Kidney capillary endothelial cell (primary cell): ENCODE measurements around the gene GLIPR1L2.

Experiments
- DNase-seq: peaks from one replicate; pipeline ENCODE4 v3.0.0-alpha.2; 2018; ENCODE audit warnings: low spot score

Gene GLIPR1L2

GRCh38 chr12:75477137-75477536, 86.2 kb downstream of the GLIPR1L2 start:
- no peak for DNase-seq

DNA sequence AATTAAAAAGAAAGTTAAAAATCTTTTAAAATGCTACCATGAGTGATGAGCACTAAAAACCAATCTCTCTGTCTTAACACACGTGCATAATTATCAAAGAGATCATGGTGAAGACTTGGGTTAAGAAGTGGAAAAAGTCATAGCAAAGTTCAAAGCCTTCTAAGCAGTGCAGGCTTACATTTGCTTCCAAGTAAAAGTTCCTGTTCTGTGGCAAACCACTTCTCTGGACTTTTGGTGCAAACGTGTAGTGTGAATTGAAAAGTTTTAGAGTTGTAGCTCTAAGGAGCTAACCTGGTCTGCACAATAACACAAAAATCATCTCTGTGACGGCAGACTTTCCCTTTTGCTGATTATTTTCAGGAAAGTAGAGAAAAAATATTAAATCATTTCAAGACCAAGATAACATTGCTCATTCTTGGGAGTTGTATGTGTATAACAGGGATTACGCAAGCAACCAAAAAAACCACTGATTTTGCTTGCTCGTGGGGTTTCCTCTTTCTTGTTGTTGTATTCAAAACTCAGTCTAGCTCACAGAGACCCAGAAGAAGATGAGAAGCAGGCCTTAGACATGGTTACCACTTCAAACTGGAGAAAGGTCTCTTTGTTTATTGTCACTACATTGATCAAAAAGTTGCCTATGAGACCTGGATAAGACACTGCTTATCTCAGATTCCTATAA, 87.4 kb downstream of the GLIPR1L2 start:
- no peak for DNase-seq

DNA sequence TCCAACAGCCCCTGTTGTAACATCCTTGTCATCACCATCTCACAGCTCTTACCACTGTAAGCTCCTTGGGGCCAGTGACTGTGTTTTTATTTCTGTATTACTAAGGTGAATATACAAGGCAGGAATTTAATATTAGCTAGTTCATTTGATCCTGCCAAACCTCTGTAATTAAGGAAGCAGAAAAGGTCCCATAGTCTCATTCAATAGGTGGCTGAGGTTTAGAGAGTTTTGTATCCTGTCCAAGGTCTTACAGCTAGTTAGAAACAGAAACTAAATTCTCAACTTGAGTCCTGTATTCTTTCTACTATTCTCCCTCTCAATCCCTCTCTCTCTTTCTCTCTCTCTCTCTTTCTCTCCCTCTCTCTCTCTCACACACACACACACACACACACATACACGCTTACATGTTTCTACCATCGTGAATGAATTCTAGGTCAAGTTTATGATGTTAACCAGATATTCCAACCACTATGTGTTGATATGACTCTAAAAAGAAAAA, 89.1 kb downstream of the GLIPR1L2 start:
- DNase-seq, result no peak

GRCh38 chr12:75480469-75480949, 89.6 kb downstream of the GLIPR1L2 start, which contains the start of gene GLIPR1:
Gene GLIPR1, plus strand, starts transcription at chr12:75480755. Its CDS starts 126 bp downstream, at chr12:75480881.
- DNase-seq, result peak; percentile 17

GRCh38 chr12:75481013-75481705, 90.3 kb downstream of the GLIPR1L2 start:
- no peak for DNase-seq

- DNase-seq, result no peak
Measured at GRCh38 chr12:75481774-75482173, 90.9 kb downstream of the GLIPR1L2 start.
